IPS-15b (cell line): ENCODE data around the gene HASPIN.

Source experiments
- H3K27me3 ChIP-seq: one replicate; pipeline ENCODE4 v1.6.1; 2013; ENCODE audit warnings: low read length; ENCODE audit not compliant: control insufficient read depth, insufficient read depth
- H3K36me3 ChIP-seq: one replicate; pipeline ENCODE4 v1.6.1; 2013; ENCODE audit warnings: low read length; ENCODE audit not compliant: control insufficient read depth, insufficient read depth
- H3K4me1 ChIP-seq: one replicate; pipeline ENCODE4 v1.6.1; 2013; ENCODE audit warnings: mild to moderate bottlenecking, low read length; ENCODE audit not compliant: control insufficient read depth, insufficient read depth
- H3K4me3 ChIP-seq: one replicate; pipeline ENCODE4 v1.5.1; 2013; ENCODE audit warnings: low read depth, low read length
- H3K9ac ChIP-seq: one replicate; pipeline ENCODE4 v1.6.1; 2013; ENCODE audit warnings: low read depth, mild to moderate bottlenecking, low read length
- H3K9me3 ChIP-seq: one replicate; pipeline ENCODE4 v1.6.1; 2013; ENCODE audit warnings: mild to moderate bottlenecking, low read length; ENCODE audit not compliant: control insufficient read depth, insufficient read depth

The HASPIN gene

GRCh38 chr17:3759597-3760216 lies 36.0 kb downstream of the HASPIN start:
- H3K9me3 ChIP-seq: no peaks in the 10 kb centered on the region
- no peaks in the 10 kb centered on the region for H3K27me3 ChIP-seq
- no peak overlapping the region for H3K9ac ChIP-seq
- H3K4me1 ChIP-seq: no peaks in the 10 kb centered on the region
- H3K36me3 ChIP-seq: no peaks in the 10 kb centered on the region
- no peak overlapping the region for H3K4me3 ChIP-seq

- H3K4me3 ChIP-seq: no peak overlapping the region
- no peak overlapping the region for H3K9ac ChIP-seq
These were observed 37.6 kb downstream of the HASPIN start for GRCh38 chr17:3761036-3761917.

GRCh38 chr17:3761918-3762380 lies 38.2 kb downstream of the HASPIN start:
- no peaks in the 10 kb centered on the region for H3K9me3 ChIP-seq
- H3K27me3 ChIP-seq: no peaks in the 10 kb centered on the region
- no peak overlapping the region for H3K4me3 ChIP-seq
- no peak overlapping the region for H3K9ac ChIP-seq
- no peaks in the 10 kb centered on the region for H3K4me1 ChIP-seq
- H3K36me3 ChIP-seq: no peaks in the 10 kb centered on the region

More at GRCh38 chr17:3761036-3761917, 37.6 kb downstream of the HASPIN start:
- H3K27me3 ChIP-seq: no peaks in the 10 kb centered on the region
- no peaks in the 10 kb centered on the region for H3K36me3 ChIP-seq
- H3K9me3 ChIP-seq: no peaks in the 10 kb centered on the region
- H3K4me1 ChIP-seq: no peaks in the 10 kb centered on the region

GRCh38 chr17:3762922-3763776 lies 39.4 kb downstream of the HASPIN start:
- H3K4me1 ChIP-seq: no peaks in the 10 kb centered on the region
- no peaks in the 10 kb centered on the region for H3K27me3 ChIP-seq
- H3K9ac ChIP-seq: no peak overlapping the region

GRCh38 chr17:3763777-3764170 lies 40.1 kb downstream of the HASPIN start:
- Histone ChIP-seq H3K4me1 (no peaks in the 10 kb centered on the region), H3K9ac (no peak overlapping the region), H3K36me3 (no peaks in the 10 kb centered on the region), H3K27me3 (no peaks in the 10 kb centered on the region), H3K4me3 (no peak overlapping the region), H3K9me3 (no peaks in the 10 kb centered on the region)

More at GRCh38 chr17:3762922-3763776, 39.4 kb downstream of the HASPIN start:
- Histone ChIP-seq H3K36me3 (no peaks in the 10 kb centered on the region), H3K9me3 (no peaks in the 10 kb centered on the region), H3K4me3 (no peak overlapping the region)

GRCh38 chr17:3765981-3766380 lies 42.3 kb downstream of the HASPIN start:
- no peaks in the 10 kb centered on the region for H3K27me3 ChIP-seq
- H3K9ac ChIP-seq: no peak overlapping the region
- no peaks in the 10 kb centered on the region for H3K36me3 ChIP-seq
- no peaks in the 10 kb centered on the region for H3K4me1 ChIP-seq
- H3K4me3 ChIP-seq: no peak overlapping the region
- H3K9me3 ChIP-seq: no peaks in the 10 kb centered on the region

- H3K9me3 ChIP-seq: no peaks in the 10 kb centered on the region
- no peak overlapping the region for H3K4me3 ChIP-seq
- H3K4me1 ChIP-seq: no peaks in the 10 kb centered on the region
- no peaks in the 10 kb centered on the region for H3K27me3 ChIP-seq
- no peaks in the 10 kb centered on the region for H3K36me3 ChIP-seq
- no peak overlapping the region for H3K9ac ChIP-seq
These were observed 43.1 kb downstream of the HASPIN start for GRCh38 chr17:3766779-3767178.

GRCh38 chr17:3768341-3768740 lies 44.6 kb downstream of the HASPIN start:
- H3K9me3 ChIP-seq: no peaks in the 10 kb centered on the region
- H3K27me3 ChIP-seq: no peaks in the 10 kb centered on the region
- no peaks in the 10 kb centered on the region for H3K36me3 ChIP-seq
- H3K4me1 ChIP-seq: no peaks in the 10 kb centered on the region
- no peak overlapping the region for H3K4me3 ChIP-seq
- H3K9ac ChIP-seq: no peak overlapping the region

GRCh38 chr17:3768769-3769168 lies 45.1 kb downstream of the HASPIN start:
- Histone ChIP-seq H3K9me3 (no peaks in the 10 kb centered on the region), H3K4me3 (no peak overlapping the region), H3K9ac (no peak overlapping the region), H3K27me3 (no peaks in the 10 kb centered on the region), H3K4me1 (no peaks in the 10 kb centered on the region), H3K36me3 (no peaks in the 10 kb centered on the region)

GRCh38 chr17:3770466-3770865 lies 46.8 kb downstream of the HASPIN start:
- Histone ChIP-seq H3K9me3 (no peaks in the 10 kb centered on the region), H3K27me3 (no peaks in the 10 kb centered on the region), H3K36me3 (no peaks in the 10 kb centered on the region), H3K4me1 (no peaks in the 10 kb centered on the region), H3K4me3 (no peak overlapping the region), H3K9ac (no peak overlapping the region)

GRCh38 chr17:3771140-3771539 lies 47.4 kb downstream of the HASPIN start:
- Histone ChIP-seq H3K4me1 (no peaks in the 10 kb centered on the region), H3K4me3 (no peak overlapping the region), H3K36me3 (no peaks in the 10 kb centered on the region), H3K27me3 (no peaks in the 10 kb centered on the region), H3K9ac (no peak overlapping the region), H3K9me3 (no peaks in the 10 kb centered on the region)
